GM12874 (cell line): Measurements from ENCODE around the gene HOXA3.

Experiments used
- TF ChIP-seq, protein P1 (sequence below): IDR thresholded peaks from 2 replicates; pipeline ENCODE4 v1.5.1; 2011; ENCODE audit warnings: low read depth, mild to moderate bottlenecking, control low read depth, low read length, moderate library complexity; ENCODE audit not compliant: insufficient read depth

Gene HOXA3

DNA sequence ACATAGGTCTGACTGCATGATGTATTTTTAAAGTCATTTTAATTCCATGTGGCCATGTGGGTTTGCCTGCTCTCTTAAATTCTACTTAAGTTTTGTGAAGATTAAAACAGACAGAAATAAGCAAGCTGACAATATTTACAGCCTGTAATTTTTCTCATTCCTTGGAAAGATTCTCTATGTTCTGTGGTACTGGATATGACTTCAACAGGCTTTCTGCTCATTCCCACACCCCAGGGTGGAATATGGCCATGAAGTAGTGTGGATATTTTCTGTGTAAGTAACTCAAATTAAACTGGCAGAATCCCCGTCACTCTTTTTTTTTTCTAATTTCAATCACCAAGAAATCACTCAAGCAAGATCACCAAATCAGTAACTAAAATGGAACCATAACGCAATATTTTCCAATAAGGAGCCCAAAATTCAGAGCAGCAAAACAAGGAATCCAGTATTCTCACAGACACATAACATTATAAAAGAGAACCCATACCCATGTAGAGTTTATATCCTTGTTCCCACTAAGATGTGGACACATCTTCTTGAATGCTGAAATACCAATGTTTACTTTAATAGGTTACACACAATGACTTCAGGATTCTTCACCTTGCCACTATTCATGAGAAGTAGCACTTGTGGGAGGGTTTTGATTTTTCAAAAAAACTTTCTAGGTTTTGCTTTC, 14.6 kb downstream of the HOXA3 start:
- TF ChIP-seq, protein P1, sequence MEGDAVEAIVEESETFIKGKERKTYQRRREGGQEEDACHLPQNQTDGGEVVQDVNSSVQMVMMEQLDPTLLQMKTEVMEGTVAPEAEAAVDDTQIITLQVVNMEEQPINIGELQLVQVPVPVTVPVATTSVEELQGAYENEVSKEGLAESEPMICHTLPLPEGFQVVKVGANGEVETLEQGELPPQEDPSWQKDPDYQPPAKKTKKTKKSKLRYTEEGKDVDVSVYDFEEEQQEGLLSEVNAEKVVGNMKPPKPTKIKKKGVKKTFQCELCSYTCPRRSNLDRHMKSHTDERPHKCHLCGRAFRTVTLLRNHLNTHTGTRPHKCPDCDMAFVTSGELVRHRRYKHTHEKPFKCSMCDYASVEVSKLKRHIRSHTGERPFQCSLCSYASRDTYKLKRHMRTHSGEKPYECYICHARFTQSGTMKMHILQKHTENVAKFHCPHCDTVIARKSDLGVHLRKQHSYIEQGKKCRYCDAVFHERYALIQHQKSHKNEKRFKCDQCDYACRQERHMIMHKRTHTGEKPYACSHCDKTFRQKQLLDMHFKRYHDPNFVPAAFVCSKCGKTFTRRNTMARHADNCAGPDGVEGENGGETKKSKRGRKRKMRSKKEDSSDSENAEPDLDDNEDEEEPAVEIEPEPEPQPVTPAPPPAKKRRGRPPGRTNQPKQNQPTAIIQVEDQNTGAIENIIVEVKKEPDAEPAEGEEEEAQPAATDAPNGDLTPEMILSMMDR: no peak

DNA sequence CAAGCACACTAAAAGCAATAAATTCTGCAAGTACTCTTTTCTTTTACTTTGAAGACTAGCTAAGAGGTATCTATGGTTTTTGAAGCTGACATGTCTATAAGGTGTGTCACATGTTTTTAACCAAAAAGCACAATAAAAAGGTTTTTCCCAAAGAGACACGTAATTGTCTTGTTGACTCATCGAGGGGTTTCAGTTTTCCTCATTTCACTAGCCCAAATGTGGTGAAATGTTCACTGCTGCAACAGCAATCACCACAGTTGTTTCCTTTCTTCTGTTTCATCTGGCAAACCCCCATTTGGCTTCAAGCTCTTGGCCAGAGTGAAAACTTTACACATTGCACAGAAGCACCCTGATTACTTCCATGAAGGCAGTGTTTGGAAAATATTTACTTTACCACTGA, 18.0 kb downstream of the HOXA3 start:
- TF ChIP-seq, protein P1: no peak

DNA sequence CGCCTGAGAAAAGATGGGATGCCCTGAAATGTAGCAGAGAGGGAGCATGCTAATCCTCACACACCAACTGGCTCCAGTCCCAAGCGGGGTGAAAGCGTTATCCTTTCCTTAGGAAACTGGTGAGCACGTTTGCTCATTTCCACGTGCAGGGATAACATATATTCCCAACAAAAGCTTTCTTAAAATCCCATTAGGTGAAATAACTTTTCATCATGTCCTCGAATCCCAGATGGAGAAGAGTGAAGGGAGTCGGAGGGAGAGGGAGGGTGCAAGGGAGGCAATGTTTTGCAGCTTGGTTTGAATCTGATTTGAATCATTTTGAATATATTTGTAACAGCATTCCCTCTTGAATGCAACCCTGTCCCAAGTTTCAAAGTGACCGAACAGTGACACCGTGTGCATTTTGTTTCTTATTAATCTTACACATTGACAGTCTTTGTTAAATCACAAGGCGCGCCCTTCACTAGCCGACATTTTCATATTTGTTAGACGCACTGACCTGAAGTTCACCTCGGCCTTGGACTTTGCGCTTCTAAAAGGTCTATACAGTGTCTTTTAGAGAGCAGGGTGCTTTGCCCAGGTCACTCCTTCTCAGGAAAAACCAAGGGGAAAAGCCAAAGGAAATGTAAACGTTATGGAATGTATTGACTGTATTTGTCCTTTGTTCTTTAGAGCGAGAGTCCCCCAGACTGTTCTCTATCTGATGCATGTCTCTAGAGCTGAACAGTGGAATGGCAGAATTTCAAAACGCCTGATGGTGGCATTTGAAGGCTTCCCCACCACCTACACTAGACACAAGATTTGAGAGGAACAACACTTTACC, 18.8 kb downstream of the HOXA3 start:
- TF ChIP-seq, protein P1: no peak

DNA sequence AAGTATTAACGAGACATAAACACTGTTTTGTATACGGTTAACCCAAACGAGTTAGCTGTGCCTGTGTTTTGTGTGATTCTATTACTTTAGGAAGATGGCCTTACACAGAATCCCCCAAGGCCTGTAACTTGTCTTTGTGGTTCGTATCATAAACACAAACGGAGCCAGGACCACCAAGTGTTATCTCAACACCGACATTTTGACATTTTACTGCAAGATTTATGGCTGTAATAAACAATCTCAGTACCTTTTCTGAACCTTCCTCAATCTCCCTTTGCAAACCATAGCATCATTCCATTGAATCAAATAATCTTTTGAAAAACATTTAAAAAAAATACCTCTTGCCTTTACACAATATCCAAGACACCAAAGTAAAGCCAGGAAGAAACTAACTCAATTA, 19.4 kb downstream of the HOXA3 start:
- TF ChIP-seq, protein P1: no peak

DNA sequence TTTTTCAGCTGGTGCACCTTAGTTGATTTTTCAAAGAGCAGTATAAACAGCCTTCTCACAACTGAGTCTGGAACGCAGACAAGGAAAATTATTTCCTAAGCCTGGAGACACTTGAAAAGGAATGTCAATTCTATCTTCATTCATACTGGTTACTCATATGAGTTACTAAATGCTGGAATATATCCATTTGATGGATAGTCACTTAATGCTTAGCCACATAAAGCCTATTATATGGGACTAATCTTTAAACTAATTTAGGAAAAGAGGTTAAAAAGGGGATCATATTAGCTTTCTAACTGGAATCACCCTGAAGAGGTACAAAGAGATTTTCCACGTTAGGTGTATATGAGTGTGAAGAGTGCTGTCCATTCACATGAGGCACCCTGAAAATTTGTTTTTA, 20.2 kb downstream of the HOXA3 start:
- TF ChIP-seq, protein P1: no peak

DNA sequence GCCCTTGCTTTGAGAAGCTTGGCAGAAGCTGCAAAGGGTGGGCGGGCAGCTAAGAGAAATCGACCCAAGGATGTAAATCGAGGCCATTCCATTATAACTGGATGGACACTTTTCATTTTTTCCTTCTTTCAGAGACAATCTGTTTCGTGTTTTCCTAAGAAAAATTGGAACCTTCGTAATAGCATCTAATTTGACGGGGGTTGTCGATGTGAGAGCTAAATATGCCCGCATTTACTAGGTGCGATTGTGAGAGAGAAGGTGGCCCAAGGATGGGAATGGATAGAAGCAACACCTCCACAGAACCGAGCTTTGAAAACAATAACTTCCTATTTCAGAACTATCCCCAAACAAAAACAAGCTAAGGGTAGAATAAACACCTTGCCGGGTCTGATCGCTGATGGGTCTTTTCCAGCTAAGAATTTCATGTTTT, 21.0 kb downstream of the HOXA3 start:
- TF ChIP-seq, protein P1: no peak

DNA sequence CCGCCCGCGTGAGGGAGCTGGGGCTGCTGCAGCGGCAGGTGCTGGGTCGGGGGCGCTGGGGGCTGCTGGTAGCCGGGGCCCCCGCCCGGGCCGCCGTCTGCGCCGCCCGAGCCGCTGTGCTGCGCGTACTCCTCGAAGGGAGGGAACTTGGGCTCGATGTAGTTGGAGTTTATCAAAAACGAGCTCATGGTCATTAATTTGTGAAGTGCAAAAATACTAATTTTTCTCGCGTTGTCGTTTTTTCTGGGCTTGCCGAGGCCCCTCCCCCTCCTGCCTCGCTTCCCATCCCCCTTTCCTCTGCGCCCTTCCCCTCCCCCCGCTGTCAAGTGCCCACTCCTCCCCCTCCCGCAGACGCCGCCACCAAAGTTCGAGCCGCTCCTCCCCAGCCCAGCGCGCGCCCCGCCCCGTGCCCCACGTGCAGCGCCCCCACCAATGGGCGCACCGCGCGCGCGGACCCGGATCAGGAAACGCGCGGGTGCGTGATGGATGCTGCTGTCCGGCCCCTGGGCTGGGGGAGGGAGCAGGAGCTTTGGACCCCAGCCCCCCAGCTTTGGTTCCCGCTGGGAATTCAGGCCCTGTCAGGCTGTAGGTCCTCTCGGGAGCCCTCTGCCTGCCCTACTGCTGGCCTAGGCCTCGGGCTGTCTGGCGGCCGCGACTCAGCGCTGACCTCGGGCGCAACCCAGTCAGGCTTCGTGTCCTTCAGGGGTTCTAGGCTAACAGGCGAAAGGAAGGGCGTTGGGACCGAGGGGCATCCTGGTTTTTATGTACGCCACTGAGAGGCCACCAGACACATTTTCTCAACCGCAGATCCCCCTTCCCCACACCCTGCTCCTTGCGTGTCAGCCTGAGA, 21.6 kb downstream of the HOXA3 start, which contains the start of gene HOXA4:
Gene HOXA4, minus strand, starts transcription at position 218 of the 850 bp plus-strand sequence. Its CDS starts 24 bp downstream, at position 194.
- TF ChIP-seq, protein P1: no peak
